GM12878 (cell line): ENCODE data around the gene LBHD1. TPM values are rescaled to one million over a fixed set of nuclear protein-coding genes. Genes with fewer than 3 reads are reported as not detected.

ENCODE experiments used
- CEBPZ ChIP-seq: fragments of 150-350 bp; IDR thresholded peaks from 2 replicates; pipeline ENCODE4 v1.6.1; 2016; ENCODE audit warnings: low read depth, low read length
- RELB ChIP-seq: fragments of 450-650 bp; IDR thresholded peaks from 2 replicates; pipeline ENCODE4 v1.6.1; 2017; ENCODE audit warnings: low read depth, mild to moderate bottlenecking, moderate library complexity
- SRF ChIP-seq, 2 experiments: IDR thresholded peaks; 2 replicates each; pipeline ENCODE4 v1.6.1; 2011; ENCODE audit warnings: low read depth in 2 of 2, low read length in 2 of 2, mild to moderate bottlenecking in 1 of 2, moderate library complexity in 1 of 2
- ZNF207 ChIP-seq: fragments of 450-650 bp; IDR thresholded peaks from 2 replicates; pipeline ENCODE4 v1.6.1; 2014; ENCODE audit warnings: antibody characterized with exemption, mild to moderate bottlenecking, borderline replicate concordance
- polyA plus RNA-seq, 11 experiments: library from polyadenylated mRNA; depleted of rRNA in 4 of 11; unstranded in 6 of 11; stranded (reverse) in 5 of 11; fragments of >200 nt; fragmentation: Nextera tagmentation in 4 of 11; fragmentation: Illumina TruSeq in 1 of 11; extraction: Ambion mirVana in 4 of 11; extraction: Trizol in 1 of 11; gene quantifications; 1 replicate in 1 of 11; 2 replicates in 10 of 11; pipeline versions ENCODE4 v1.2.1 to v1.2.3, GENCODE V29; 2011 to 2016; ENCODE audit warnings: inconsistent platforms in 2 of 11, missing spikeins in 2 of 11, low read depth in 1 of 11
- total RNA-seq, 4 experiments: library from RNA; depleted of rRNA in 3 of 4; stranded (reverse); fragments of >200 nt in 3 of 4; fragmentation: Illumina TruSeq in 1 of 4; extraction: Trizol in 1 of 4; gene quantifications; 2 replicates each; pipeline versions ENCODE4 v1.2.1 to v1.2.3, GENCODE V29; 2013 to 2021

LBHD1 gene
- total and polyA plus RNA-seq, 10 of the 15 experiments (the other 5 are each of a cell fraction or from before 2014, with no cell fraction given), result 0.79 to 12.0 (median 7.6) TPM

GRCh38 chr11:62645946-62646824 lies 25.9 kb downstream of the LBHD1 start, which contains the start of gene GANAB (continued):
- TF ChIP-seq CEBPZ, result no peak; the same call in 1 of the 2 replicates
- TF ChIP-seq ZNF207, result peak; percentile 82
- no peak for TF ChIP-seq SRF (IDR thresholded peaks at IDR 0.05; ENCODE audit: low read depth in 2 of 2, low read length in 2 of 2)
- TF ChIP-seq RELB, result peak; percentile 84
